GM18861 (cell line): Measurements from ENCODE around the gene SLC2A4RG.

Experiments
- ATAC-seq: cut with Tn5 transposase; IDR thresholded peaks from one replicate; pipeline ENCODE4 v1.9.1; 2021; ENCODE audit not compliant: unreplicated experiment

SLC2A4RG gene

DNA sequence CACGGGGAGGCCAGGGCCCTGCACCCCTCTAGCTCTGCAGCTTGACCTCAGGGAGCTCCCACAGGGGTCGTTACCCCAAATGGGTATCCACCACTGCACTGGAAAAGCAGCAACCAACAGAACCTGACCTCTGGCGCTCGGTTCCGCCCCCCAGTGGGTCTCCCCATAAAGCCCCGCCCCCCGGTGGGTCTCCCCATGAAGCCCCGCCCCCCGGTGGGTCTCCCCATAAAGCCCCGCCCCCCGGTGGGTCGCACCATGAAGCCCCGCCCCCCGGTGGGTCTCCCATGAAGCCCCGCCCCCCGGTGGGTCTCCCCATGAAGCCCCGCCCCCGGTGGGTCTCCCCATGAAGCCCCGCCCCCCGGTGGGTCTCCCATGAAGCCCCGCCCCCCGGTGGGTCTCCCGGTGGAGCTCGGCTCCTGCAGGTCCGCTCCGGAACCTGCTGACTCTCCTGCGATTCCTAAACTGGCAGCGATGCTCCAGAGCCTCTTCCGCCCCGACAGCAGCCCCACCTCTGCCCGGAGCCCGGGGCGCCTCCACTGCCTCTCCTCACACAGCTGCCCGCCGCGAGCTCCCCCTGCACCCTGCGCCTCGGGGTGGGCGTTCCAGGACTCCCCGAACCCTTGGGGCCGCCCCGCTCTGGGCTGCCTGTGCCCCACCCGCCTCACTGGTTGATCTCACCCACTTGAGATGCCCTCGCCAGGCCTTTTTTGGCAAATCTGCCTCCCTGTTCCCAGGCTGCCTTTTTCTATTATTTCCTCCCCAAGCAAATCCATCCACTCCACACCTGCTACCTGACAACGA lies 12.1 kb downstream of the SLC2A4RG start:
- no peak for ATAC-seq

DNA sequence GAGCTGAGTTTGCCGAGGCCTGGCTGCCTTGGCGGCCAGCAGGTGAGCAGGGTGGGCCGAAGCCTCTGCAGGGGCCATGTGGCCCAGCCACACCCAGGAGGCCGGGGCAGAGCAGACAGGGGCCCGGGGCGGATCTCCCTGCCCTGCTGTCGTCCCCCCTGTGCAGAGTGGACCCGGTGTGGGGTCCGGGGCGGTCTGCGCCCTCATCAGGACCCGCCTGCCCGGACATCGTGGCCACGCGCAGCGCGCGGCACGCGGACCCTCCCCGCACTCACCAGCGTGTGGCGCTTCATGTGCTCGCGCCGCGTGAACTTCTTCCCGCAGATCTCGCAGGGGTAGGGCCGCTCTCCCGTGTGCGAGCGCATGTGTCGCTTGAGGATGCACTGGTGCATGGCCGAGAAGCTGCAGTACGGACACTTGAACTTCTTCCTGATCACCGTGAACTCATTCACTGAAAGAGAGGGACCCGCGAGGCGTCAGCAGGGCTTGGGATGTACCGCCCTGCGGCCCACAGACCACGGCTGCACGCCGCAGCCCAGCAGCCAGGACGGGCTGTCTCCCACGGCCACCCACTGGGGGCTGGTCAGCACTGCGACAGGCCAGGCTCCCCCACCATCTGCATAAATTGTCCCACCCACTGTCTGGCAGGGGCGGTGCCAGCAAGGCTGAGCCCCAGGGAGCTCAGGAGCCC lies 13.0 kb downstream of the SLC2A4RG start:
- ATAC-seq, result no peak

DNA sequence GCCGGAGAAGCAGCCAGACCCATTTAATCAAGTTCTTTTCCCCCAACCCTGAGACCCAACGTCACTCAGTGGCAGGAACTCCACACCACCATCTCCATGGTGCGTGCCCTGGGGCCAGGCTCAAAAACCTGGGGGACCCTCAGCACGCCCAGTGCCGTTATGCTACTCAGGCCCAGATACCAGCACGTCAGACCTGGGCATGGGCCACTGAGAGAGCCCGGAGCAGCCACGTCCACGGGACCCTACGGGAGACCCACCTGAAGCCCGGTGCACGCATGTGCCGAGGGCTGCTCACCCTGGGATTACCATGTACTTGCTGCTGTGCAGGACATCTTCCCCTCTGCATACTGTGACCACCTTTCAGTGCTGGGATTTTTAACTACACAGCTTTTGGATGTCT lies 13.8 kb downstream of the SLC2A4RG start:
- ATAC-seq, result no peak

DNA sequence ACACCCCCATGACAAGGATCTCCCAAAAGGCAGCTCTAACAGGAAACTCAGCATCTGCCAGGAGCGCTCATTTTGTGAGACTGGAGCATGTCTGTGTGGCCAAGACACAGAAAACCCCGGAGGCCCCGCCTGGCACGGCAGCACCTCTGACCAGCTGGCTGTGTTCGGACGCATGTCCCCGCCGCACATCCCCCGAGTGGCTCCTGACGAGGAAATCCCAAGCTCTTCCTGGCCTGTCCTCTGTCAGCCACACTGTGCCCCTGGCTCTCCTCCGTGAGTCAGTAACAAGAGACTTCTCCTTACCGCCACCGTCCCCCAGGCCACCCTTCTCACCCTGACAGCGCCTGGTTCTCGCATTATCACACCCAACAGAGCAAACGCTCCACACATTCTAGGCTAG lies 14.4 kb downstream of the SLC2A4RG start:
- ATAC-seq, result no peak

DNA sequence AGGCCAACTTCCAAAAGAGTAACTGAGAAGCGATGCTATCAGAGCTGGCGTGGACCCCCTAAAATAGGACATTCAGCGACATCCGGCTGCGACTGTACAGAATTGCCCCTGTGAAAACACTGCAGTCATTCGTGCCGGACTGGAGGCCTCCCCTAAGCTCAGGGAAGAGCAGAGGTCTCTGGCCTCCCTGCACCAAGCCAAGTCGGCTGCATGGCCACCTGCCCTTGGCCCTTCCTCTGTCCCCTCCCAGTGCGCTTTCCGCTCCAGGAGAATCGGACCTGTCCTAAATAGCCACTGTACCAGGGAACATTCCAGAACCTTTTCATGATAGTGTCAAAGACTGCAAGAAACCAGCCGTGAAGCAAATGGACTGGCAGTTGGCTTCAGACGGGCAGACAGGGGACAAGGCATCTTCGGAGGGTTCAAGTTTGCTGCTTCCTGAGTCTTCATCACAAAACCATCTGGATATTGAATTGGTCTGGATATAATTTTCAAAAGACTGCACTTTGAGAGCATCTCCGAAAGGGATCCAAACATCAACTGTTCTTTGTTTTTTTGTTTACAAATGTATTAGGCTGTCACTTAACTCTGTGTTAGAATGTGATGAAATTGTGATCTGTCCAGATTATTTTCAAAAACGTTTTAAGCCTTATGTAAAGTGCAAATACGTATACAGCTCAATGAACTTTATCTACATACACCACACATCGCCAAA lies 16.5 kb downstream of the SLC2A4RG start:
- no peak for ATAC-seq

DNA sequence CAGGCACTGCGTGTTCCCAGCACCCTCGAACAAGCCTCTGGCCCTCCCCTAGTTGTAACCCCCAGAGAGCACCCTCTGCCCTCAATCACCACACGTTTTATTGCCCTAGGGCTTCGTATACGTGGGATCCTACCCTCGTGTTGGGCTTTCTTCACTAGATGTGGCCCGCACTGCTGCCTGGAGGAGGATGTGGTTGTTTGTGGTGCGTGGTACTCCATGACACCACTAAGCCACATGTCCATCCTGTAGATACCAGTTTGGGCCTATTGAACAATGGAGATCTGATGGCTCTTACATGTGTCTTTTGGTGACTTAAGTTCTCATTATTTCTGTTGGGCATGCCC lies 17.0 kb downstream of the SLC2A4RG start:
- no peak for ATAC-seq

DNA sequence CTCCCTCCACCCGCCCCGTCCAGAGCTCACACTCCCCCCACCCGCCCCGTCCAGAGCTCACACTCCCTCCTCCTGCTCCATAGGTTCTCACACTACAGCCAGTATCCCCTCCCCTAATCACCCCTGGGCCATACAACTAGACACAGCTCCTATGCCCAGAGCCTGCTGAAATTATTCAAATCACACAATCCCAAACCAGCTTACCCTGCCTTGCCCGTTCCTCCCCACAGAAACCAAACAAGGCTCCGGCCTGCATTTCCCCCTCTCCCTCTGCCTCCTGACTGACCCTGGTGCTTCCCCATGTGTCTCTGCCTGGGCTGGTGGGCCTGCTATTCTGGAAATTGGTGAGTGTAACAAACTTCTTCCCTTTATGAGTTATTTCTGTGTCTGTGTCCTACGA lies 18.6 kb downstream of the SLC2A4RG start:
- ATAC-seq, result no peak

DNA sequence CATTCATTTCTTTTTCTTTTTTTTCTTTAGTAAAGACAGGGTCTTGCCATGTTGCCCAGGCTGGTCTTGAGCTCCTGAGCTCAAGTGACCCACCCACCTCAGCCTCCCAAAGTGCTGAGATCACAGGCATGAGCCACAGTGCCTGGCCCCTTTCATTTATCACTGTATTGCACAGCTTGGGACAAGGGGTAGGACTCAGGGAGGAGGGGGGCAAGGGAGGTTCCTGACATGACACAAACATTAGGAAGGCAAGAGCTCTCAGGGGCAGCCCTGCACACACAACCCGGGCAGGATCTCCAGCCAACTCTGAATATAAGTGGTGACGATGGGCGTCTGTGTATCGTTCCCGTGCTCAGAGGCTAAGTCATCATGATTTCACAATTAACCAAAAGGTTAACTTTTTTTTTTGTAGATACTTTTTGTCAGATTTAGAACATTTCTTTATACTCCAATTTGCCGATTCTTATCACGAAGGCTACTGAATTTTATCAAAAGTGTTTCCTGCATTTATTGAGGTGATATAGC lies 19.9 kb downstream of the SLC2A4RG start:
- no peak for ATAC-seq

DNA sequence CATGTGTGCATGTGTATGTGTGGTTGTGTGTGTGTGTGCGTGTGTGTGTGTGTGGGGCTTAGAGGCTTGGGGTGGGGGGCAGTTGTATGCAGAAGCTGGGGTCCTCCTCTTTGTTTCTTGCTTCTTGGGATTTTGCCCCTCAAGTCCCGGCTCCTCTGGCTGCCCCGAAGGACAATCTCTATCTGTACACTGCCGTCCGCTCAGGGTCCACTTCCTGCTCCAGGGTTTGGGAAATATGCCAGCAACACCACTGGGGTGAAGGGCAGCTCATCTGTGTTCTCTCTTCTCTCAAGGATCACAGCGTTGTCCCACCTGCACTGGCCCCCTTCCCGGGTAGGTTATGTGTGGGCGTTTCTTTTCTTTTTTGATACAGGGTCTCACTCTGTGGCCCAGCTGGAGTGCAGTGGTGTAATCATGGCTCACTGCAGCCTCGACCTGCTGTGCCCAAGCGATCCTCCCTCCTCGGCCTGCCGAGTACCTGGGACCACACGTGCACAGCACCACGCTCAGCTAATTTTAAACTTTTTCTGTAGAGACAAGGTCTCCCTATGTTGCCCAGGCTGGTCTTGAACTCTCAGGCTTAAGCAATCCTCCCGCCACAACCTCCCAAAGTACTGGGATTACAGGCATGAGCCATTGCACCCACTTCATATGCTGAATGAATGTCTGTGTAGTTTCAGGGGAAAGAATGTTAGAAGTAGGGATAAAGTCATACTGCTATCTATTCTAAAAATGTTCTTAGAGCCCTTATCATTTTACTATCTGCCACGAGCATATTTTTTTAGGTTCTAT lies 25.7 kb downstream of the SLC2A4RG start:
- ATAC-seq, result no peak

DNA sequence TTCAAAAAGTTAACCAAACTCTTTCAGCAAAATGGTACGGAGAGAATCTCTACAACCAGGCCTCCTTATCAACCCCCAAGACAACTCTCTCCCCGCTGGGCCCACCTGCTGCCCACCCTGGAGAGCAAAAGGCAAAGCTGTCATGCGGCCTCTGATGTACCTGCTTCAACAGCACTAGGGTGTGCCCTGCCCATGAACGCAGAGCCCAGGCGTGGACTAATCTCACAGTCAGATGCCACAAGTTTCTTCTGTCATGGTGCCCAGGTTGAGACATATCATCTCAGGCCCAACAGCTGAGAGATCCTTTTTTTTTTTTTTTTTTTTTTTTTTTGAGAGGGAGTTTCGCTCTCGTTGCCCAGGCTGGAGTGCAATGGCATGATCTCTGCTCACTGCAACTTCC lies 26.3 kb downstream of the SLC2A4RG start:
- no peak for ATAC-seq

DNA sequence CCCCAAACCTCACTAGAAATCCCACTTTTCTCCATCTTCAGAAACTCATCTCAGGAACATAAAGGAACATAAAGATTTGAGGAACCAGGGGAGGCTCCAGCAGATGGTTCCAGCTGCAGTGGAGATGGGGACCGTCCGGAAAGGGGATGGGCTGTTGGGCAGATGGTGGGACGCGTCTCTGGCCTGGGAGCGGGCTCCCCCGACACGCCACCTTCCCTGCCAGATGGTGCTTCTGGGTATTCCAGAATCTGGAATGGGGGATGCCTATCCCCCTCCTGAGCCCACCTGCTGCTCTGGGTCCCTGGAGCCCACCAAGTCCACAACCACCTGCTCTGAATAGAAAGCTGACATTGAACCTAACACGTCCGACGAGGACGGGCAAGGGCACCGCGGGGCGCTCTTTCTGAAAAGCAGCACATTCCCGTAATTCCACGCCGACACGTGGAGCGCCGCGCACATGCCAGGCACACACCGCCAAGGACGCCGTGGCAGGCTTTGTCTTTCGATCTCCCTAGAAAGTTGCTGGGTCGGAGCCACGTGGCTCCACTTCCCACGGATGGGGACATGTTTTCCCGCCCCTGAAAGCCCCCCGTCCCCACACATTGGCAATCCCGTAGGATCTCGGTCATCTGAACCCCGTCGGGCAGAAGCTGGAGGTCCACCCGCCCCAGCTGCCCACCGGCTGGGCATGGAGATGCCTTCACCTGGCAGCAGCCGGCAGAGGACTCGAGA lies 27.3 kb downstream of the SLC2A4RG start:
- no peak for ATAC-seq

DNA sequence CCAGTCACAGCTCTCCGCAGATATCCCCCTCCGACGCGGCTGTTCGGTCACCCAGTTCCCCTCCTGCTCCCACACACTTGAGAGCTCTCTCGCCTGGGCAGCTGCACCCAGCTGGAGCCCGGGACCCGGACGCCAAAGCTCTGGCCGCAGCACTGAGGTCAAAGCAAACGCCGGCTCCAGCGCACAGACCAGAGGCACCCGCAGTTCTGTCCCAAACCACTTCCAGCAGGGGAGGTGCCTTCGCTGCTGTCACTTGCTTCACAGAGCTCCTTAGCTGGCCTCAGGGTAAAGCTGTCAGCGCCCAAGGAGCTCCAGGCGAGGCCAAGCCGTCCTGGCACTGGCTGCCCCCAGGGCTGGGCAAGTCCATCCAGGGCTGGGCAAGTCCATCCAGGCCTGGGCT lies 27.9 kb downstream of the SLC2A4RG start:
- ATAC-seq, result no peak

DNA sequence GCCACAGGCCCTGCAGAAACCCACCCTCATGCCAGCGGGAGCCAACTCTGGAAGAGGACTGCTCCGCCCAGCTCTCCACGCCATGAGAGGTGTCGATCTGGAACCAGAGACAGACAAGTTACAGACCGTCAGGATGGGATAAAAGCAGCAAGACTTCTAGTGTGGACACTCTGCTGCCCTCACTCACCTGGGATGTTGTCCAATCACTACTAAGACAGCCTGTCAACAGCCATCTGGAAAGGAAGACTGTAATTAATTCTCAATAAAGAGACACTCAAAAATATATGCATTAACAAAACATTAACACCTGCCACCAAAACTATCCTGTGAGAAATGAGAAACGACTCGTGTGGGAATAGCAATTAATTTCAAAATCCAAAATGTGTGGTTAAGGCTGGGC lies 28.3 kb downstream of the SLC2A4RG start:
- no peak for ATAC-seq

DNA sequence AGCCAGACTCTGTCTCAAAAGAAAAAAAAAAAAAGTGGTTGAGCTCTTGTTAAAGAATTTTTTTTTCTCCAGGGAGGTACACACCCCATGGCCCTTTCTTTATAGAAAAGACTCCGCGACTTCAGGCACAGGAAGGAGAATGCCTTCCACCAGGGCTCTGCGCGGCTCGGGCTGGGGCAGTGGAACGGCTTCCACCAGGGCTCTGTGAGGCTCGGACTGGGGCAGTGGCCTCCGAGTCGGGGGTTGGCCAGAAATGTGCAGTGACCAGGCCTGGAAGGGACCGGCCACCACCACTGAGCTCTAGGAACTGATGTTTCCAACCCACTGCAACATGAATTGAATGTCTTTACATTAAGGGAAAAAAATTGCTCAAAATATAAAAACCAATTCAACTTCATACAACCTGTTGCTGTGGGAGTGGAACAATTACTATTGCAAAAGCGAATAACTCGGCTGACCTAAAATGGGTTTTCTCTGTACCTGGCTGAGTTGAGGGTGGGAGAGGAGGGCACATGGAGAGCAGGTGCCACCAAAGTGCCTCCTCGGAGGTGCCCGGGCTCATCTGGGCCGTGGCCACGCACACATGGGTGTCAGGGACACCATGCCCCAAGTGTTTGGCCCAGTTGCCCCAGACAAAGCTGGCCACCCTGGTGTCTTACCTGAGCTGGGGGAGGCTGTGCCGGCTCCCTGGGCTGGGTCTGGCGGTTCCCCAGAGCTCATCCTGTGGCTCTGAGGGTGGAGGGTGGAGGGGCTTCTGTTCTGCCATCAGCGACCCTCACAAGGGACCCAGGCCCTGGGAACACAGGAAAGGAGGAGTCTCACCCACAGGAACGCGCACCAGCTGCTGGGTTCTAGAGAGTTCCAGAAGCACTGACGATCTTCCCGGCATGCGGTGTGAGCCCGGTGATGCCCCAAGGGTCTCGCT lies 29.3 kb downstream of the SLC2A4RG start:
- no peak for ATAC-seq

DNA sequence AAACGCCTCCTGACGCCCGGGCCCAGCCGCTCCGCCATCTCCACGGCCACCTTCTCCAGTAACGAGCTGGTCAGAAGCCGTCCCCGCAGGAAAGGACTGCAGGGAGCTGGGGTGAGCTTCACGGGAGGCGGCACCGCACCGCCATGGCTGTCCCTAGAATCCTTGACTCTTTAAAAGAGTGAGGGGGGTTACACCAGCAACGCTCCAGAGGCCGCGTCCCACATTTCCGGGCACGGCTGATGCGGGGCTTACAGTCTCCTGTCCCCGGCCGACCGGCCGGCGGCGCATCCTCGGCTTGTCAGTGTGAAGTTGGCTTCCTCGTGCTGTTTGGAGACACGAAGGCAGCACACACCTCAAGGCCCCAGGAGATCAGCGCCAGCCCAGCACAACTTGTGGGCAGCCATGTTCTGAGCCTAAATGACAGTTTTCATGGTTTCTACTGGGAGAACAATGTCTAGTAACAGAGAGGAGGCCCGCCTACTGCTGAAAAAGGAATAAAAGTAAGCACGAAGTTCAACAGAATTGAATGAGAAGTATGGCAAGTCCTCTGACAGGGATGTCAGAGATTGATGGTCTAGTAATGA lies 30.4 kb downstream of the SLC2A4RG start:
- no peak for ATAC-seq

DNA sequence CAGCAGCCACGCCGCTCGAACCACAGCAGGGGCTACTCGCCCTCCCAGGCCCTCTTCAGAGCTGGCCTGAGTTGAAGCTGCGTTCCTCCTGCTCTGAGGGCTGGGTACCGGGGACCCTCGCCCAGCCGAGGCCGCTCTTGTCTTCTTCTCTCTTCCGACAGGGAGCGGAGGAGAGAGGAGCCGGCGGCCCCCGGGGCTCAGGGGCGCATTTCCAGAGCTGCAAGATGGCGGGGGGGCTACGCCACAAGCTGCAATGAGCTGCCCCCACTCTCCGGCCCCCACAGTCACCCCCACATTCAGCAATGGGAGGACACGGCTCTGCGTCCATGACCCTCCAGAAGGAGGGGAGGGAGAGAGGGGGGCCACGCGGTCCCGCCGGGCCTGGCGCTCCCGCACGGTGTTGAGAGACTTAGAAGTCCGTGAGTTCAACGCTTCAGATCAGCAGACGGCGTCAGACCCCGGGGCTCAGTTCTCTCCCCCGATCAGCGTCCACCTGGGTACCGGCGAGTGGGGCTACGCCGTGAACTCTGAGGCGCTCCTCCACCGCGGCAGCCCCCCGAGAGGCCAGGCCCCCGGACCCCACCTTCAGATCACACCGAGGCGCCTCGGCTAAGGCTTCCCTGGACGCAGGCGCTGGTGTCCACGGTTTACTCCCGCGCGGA lies 31.6 kb downstream of the SLC2A4RG start:
- no peak for ATAC-seq

DNA sequence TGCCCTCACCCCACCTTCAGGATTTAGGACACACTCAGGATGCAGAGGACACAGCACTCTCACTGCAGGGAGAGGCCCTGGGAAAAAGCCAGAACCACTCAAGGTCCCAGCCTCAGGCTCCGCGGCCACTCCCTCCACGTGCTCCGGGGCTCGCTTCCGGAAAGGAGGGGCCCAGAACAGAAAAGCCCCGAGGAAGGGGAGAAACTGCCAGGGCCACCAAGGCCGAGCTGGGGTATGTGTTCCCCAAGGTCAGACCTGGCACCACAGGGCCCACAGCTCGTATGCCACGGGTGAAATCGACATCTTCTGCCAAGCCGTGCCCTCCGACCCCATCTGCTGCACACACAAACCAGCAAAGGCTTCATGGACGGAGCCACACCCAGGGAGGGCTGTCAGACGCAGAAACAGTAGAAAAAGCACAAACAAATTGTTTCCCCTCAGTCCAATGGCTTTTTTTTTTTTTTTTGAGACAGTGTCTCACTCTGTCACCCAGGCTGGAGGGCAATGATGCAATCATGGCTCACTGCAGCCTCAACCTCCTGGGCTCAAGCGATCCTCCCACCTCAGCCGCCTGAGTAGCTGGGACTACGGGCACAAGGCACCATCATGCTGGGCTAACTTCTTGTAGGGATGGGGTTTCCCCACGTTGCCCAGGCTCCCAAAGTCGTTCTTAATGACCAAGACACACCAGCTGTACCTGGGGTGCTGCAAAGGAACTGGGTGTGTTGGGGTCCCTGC lies 33.4 kb downstream of the SLC2A4RG start:
- no peak for ATAC-seq
